HCT116 (cell line): Measurements from ENCODE around the gene SNX25. TPM values are rescaled to one million over a fixed set of nuclear protein-coding genes. Genes with fewer than 3 reads are reported as not detected.

Source experiments
- ATAC-seq: fragments of 200-7000 bp; cut with Tn5 transposase; 2 replicates; pipeline ENCODE4 v1.9.1; 2020; ENCODE audit warnings: mild to moderate bottlenecking, moderate library complexity
- BruUV-seq: library from RNA; stranded (reverse); fragments of 400-500 nt; replicated peaks from 2 replicates; lab custom pipeline; 2021; lab: Mats Ljungman, UMichigan
- CTCF ChIA-PET: fragments of 300-600 bp; sonication (Branson Sonifier 250); formaldehyde crosslinking; loops from one replicate; lab custom pipeline; 2021; ENCODE audit warnings: antibody characterized with exemption; lab: Charles Lee
- POLR2A ChIA-PET: fragments of 300-600, 350-600 bp; sonication (Branson Sonifier 250); formaldehyde crosslinking; loops from one replicate; lab custom pipeline; 2021; ENCODE audit warnings: antibody characterized with exemption; lab: Charles Lee
- RAD21 ChIA-PET, 2 experiments: fragments of 300-600 bp; sonication (Branson Sonifier 250); formaldehyde crosslinking; loops; one replicate each; lab custom pipeline; 2023; ENCODE audit warnings: low total read pairs in 2 of 2; ENCODE audit not compliant: uncharacterized antibody in 2 of 2, unreplicated experiment in 2 of 2, low non-redundant PET in 1 of 2; lab: Charles Lee
- DNase-seq: peaks from one replicate; pipeline ENCODE4 v3.0.0-alpha.2; 2010; ENCODE audit warnings: low read depth, low spot score
- H2AFZ ChIP-seq: fragments of 200-600 bp; shearing (Covaris generic), sonication (generic); 2 replicates; pipeline ENCODE4 v1.6.1; 2017; ENCODE audit warnings: low read depth, mixed run types, mixed read lengths, antibody characterized with exemption, low read length; ENCODE audit not compliant: poor library complexity, severe bottlenecking
- H3K27ac ChIP-seq: 2 replicates; pipeline ENCODE4 v1.5.1; 2012; ENCODE audit warnings: low read depth, low read length
- H3K27me3 ChIP-seq: fragments of 200-600 bp; sonication (generic); 2 replicates; pipeline ENCODE4 v1.6.1; 2016; ENCODE audit warnings: mixed run types, low read length, mixed read lengths; ENCODE audit not compliant: insufficient read depth
- H3K36me3 ChIP-seq, 2 experiments: fragments of 200-500 bp in 1 of 2; fragments of 200-600 bp in 1 of 2; sonication (Bioruptor generic) in 1 of 2; sonication (generic) in 1 of 2; 2 replicates each; pipeline versions ENCODE4 v1.5.1 to v1.6.1; 2014 to 2016; ENCODE audit warnings: low read length in 2 of 2, inconsistent platforms in 1 of 2, mixed read lengths in 1 of 2, mixed run types in 1 of 2; ENCODE audit not compliant: insufficient read depth in 2 of 2, control insufficient read depth in 1 of 2
- H3K4me1 ChIP-seq, 2 experiments: fragments of 200-600 bp in 1 of 2; sonication (generic) in 1 of 2; 2 replicates each; pipeline versions ENCODE4 v1.5.1 to v1.6.1; 2012 to 2017; ENCODE audit warnings: low read length in 2 of 2, inconsistent platforms in 1 of 2, mild to moderate bottlenecking in 1 of 2, mixed read lengths in 1 of 2, mixed run types in 1 of 2, moderate library complexity in 1 of 2; ENCODE audit not compliant: insufficient read depth in 2 of 2, control insufficient read depth in 1 of 2
- H3K4me2 ChIP-seq: fragments of 200-600 bp; sonication (generic); 2 replicates; pipeline ENCODE4 v1.6.1; 2017; ENCODE audit warnings: mixed run types, low read length, mixed read lengths
- H3K4me3 ChIP-seq, 2 experiments: fragments of 200-600 bp in 1 of 2; sonication (generic) in 1 of 2; replicated peaks in 1 of 2; 2 replicates each; pipeline ENCODE4 v1.5.1; 2011 to 2016; ENCODE audit warnings: low read length in 2 of 2, control low read depth in 1 of 2, low read depth in 1 of 2, mild to moderate bottlenecking in 1 of 2, mixed read lengths in 1 of 2, mixed run types in 1 of 2
- H3K79me2 ChIP-seq: fragments of 200-600 bp; sonication (generic); 2 replicates; pipeline ENCODE4 v1.6.1; 2017; ENCODE audit warnings: mild to moderate bottlenecking, mixed run types, low read length, moderate library complexity, mixed read lengths; ENCODE audit not compliant: insufficient read depth
- H3K9ac ChIP-seq: fragments of 200-600 bp; sonication (generic); 2 replicates; pipeline ENCODE4 v1.6.1; 2016; ENCODE audit warnings: low read length, mixed read lengths
- H3K9me2 ChIP-seq: fragments of 200-600 bp; sonication (generic), shearing (Covaris generic); 2 replicates; pipeline ENCODE4 v1.6.1; 2017; ENCODE audit warnings: mixed run types, mild to moderate bottlenecking, moderate library complexity; ENCODE audit not compliant: insufficient read depth
- H3K9me3 ChIP-seq, 2 experiments: fragments of 200-500 bp in 1 of 2; fragments of 200-600 bp in 1 of 2; sonication (Bioruptor generic) in 1 of 2; sonication (generic) in 1 of 2; 2 replicates each; pipeline ENCODE4 v1.6.1; 2014 to 2017; ENCODE audit warnings: low read length in 2 of 2, mixed read lengths in 2 of 2, inconsistent platforms in 1 of 2, low read depth in 1 of 2, mild to moderate bottlenecking in 1 of 2, mixed run types in 1 of 2, moderate library complexity in 1 of 2; ENCODE audit not compliant: control insufficient read depth in 1 of 2, insufficient read depth in 1 of 2
- H4K20me1 ChIP-seq: fragments of 200-600 bp; sonication (generic), shearing (Covaris generic); 2 replicates; pipeline ENCODE4 v1.6.1; 2017; ENCODE audit warnings: mixed run types, mild to moderate bottlenecking, moderate library complexity; ENCODE audit not compliant: insufficient read depth
- CBX3 ChIP-seq: IDR thresholded peaks from 2 replicates; pipeline ENCODE4 v1.6.1; 2012; ENCODE audit warnings: low read depth
- EGR1 ChIP-seq: IDR thresholded peaks from 2 replicates; pipeline ENCODE4 v1.6.1; 2012; ENCODE audit warnings: low read depth
- ELF1 ChIP-seq: IDR thresholded peaks from 2 replicates; pipeline ENCODE4 v1.6.1; 2012; ENCODE audit warnings: low read depth, borderline replicate concordance
- RAD21 ChIP-seq: IDR thresholded peaks from 2 replicates; pipeline ENCODE4 v1.6.1; 2012; ENCODE audit warnings: low read depth, mild to moderate bottlenecking
- SIN3A ChIP-seq: IDR thresholded peaks from 2 replicates; pipeline ENCODE4 v1.6.1; 2012; ENCODE audit warnings: low read depth
- SRF ChIP-seq: IDR thresholded peaks from 2 replicates; pipeline ENCODE4 v1.6.1; 2012; ENCODE audit warnings: low read depth
- TCF7L2 ChIP-seq: IDR thresholded peaks from 2 replicates; pipeline ENCODE4 v1.7.0; 2011; ENCODE audit warnings: borderline replicate concordance, inconsistent platforms; ENCODE audit not compliant: insufficient read depth, insufficient read length; ENCODE audit errors: extremely low read depth
- YY1 ChIP-seq: IDR thresholded peaks from 2 replicates; pipeline ENCODE4 v1.6.1; 2011; ENCODE audit warnings: low read length, low read depth, moderate library complexity, mild to moderate bottlenecking; ENCODE audit not compliant: insufficient replicate concordance; ENCODE audit errors: extremely low read depth
- ZNF274 ChIP-seq: fragments of 200-500 bp; sonication (Bioruptor generic); IDR thresholded peaks from 2 replicates; pipeline ENCODE4 v1.6.1; 2014; ENCODE audit warnings: mild to moderate bottlenecking, low read depth, low read length, inconsistent platforms
- intact Hi-C: fragments of 100-400 bp; cut with micrococcal nuclease; formaldehyde crosslinking; loops from 2 replicates; pipeline ENCODE4 v1.10.0; 2022
- total RNA-seq: library from RNA; stranded (reverse); gene quantifications from one replicate; pipeline ENCODE4 v1.2.1, GENCODE V29; 2021; ENCODE audit not compliant: unreplicated experiment
- TF ChIP-seq, protein P1 (sequence below): IDR thresholded peaks from 2 replicates; pipeline ENCODE4 v1.6.1; 2012; ENCODE audit warnings: low read depth
- TF ChIP-seq, protein P2 (sequence below), 3 experiments: fragments of 200-600 bp in 1 of 3; sonication (generic) in 1 of 3; IDR thresholded peaks in 2 of 3; conservative IDR thresholded peaks in 1 of 3; 2 replicates each; pipeline ENCODE4 v1.5.1; 2012 to 2017; ENCODE audit warnings: low read depth in 2 of 3, low read length in 2 of 3, antibody characterized with exemption in 1 of 3, borderline replicate concordance in 1 of 3, control low read depth in 1 of 3, mild to moderate bottlenecking in 1 of 3, mixed read lengths in 1 of 3, mixed run types in 1 of 3, moderate library complexity in 1 of 3; ENCODE audit not compliant: insufficient read depth in 1 of 3
- TF ChIP-seq, protein P3 (sequence below): IDR thresholded peaks from 2 replicates; pipeline ENCODE4 v1.6.1; 2011; ENCODE audit warnings: mild to moderate bottlenecking, low read length, moderate library complexity; ENCODE audit not compliant: insufficient replicate concordance; ENCODE audit errors: extremely low read depth
- TF ChIP-seq, protein P4 (sequence below): IDR thresholded peaks from 2 replicates; pipeline ENCODE4 v1.6.1; 2012

Gene SNX25
- total RNA-seq, 1 experiment from 2014 or later, result 20.9 TPM

DNA sequence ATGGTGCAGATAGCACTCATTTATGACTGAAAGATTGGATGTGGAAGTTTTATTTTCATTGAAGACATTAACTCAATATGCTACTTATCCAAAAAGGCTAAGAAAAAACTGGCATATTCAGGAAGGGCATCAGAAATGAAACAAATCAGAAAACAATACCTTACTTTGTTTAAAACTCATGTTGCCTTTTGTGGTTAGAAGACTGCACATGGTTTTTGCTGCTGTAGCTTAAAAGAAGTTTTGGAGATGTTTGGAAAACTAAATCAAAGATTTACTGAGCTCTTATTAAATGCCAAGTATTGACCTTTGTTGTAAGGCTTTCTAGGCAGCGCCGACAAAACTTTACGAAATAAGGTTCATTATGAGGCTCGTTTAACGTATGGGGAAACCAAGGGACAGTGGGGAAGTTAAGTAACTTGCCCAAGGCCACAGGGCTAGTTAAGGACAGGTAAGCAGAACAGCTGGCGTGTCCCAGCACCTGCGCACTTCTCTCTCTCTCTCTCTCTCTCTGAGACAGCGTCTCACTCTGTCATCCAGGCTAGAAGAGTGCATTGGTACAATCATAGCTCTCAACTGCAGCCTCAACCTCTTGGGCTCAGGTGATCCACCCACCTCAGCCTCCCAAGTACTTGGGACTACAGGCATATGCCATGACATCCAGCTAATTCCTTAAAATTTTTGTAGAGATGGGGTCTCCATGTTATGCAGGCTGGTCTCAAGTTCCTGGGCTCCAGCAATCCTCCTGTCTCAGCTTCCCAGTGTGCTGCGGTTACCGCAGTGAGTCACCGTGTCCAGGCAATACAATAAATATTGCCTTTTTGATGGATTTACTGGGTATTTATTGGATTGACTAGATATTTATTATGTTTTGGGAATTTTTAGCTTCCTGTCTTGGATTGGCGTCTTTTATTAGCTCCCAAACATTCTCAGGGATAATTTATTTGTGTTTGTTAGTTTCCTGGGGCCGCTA is 170.2 kb downstream of the SNX25 start (continued):
- TF ChIP-seq, protein P1, sequence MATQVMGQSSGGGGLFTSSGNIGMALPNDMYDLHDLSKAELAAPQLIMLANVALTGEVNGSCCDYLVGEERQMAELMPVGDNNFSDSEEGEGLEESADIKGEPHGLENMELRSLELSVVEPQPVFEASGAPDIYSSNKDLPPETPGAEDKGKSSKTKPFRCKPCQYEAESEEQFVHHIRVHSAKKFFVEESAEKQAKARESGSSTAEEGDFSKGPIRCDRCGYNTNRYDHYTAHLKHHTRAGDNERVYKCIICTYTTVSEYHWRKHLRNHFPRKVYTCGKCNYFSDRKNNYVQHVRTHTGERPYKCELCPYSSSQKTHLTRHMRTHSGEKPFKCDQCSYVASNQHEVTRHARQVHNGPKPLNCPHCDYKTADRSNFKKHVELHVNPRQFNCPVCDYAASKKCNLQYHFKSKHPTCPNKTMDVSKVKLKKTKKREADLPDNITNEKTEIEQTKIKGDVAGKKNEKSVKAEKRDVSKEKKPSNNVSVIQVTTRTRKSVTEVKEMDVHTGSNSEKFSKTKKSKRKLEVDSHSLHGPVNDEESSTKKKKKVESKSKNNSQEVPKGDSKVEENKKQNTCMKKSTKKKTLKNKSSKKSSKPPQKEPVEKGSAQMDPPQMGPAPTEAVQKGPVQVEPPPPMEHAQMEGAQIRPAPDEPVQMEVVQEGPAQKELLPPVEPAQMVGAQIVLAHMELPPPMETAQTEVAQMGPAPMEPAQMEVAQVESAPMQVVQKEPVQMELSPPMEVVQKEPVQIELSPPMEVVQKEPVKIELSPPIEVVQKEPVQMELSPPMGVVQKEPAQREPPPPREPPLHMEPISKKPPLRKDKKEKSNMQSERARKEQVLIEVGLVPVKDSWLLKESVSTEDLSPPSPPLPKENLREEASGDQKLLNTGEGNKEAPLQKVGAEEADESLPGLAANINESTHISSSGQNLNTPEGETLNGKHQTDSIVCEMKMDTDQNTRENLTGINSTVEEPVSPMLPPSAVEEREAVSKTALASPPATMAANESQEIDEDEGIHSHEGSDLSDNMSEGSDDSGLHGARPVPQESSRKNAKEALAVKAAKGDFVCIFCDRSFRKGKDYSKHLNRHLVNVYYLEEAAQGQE, result no peak

DNA sequence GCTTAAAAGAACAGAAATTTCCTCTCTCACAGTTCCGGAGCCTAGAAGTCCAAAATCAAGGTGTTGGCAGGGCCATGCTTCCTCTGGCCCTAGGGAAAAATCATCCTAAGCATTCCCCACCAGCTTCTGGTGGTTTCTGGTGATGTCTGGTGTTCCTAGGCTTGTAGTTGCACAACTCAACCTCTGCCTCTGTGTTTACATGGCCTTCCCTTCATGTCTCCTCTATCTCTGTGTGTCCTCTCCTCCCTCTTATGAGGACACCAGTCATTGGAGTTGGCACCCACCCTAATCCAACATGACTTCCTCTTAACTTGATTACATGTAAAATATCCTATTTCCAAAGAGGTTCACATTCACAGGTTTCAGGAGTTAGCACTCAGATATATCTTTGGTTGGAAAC is 170.9 kb downstream of the SNX25 start:
- H3K4me3 ChIP-seq, result no peak overlapping the region
- POLR2A ChIA-PET, result no interaction called here
- no peak overlapping the region for H3K4me2 ChIP-seq
- H3K9me2 ChIP-seq, result no peaks in the 10 kb centered on the region
- H3K36me3 ChIP-seq, result no peaks in the 10 kb centered on the region
- peaks cover 5 to 7% of the 10 kb centered on the region in 2 experiments; a peak in 2 of 4 replicates for H3K4me1 ChIP-seq
- H3K9ac ChIP-seq, result no peak overlapping the region
- H3K27ac ChIP-seq, result no peak overlapping the region
- RAD21 ChIA-PET, result no interaction called here
- no peaks in the 10 kb centered on the region for H3K27me3 ChIP-seq
- H4K20me1 ChIP-seq, result no peaks in the 10 kb centered on the region
- H3K9me3 ChIP-seq, result no peaks in the 10 kb centered on the region
- DNase-seq, result no peak
- intact Hi-C loops, result no loop called here
- BruUV-seq, result no TSS peak
- no peak for TF ChIP-seq SIN3A
- TF ChIP-seq, protein P2, sequence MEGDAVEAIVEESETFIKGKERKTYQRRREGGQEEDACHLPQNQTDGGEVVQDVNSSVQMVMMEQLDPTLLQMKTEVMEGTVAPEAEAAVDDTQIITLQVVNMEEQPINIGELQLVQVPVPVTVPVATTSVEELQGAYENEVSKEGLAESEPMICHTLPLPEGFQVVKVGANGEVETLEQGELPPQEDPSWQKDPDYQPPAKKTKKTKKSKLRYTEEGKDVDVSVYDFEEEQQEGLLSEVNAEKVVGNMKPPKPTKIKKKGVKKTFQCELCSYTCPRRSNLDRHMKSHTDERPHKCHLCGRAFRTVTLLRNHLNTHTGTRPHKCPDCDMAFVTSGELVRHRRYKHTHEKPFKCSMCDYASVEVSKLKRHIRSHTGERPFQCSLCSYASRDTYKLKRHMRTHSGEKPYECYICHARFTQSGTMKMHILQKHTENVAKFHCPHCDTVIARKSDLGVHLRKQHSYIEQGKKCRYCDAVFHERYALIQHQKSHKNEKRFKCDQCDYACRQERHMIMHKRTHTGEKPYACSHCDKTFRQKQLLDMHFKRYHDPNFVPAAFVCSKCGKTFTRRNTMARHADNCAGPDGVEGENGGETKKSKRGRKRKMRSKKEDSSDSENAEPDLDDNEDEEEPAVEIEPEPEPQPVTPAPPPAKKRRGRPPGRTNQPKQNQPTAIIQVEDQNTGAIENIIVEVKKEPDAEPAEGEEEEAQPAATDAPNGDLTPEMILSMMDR (IDR thresholded peaks at IDR 0.05 in 2 of 3, conservative IDR thresholded peaks at IDR 0.05 in 1 of 3; ENCODE audit: borderline replicate concordance in 1 of 3, insufficient read depth in 1 of 3, low read depth in 2 of 3, low read length in 2 of 3), result no peak
- TF ChIP-seq RAD21, result no peak
- TF ChIP-seq TCF7L2, result no peak
- no peak for TF ChIP-seq YY1
- TF ChIP-seq, protein P3, sequence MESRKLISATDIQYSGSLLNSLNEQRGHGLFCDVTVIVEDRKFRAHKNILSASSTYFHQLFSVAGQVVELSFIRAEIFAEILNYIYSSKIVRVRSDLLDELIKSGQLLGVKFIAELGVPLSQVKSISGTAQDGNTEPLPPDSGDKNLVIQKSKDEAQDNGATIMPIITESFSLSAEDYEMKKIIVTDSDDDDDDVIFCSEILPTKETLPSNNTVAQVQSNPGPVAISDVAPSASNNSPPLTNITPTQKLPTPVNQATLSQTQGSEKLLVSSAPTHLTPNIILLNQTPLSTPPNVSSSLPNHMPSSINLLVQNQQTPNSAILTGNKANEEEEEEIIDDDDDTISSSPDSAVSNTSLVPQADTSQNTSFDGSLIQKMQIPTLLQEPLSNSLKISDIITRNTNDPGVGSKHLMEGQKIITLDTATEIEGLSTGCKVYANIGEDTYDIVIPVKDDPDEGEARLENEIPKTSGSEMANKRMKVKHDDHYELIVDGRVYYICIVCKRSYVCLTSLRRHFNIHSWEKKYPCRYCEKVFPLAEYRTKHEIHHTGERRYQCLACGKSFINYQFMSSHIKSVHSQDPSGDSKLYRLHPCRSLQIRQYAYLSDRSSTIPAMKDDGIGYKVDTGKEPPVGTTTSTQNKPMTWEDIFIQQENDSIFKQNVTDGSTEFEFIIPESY, result no peak
- TF ChIP-seq SRF, result no peak
- TF ChIP-seq, protein P4, sequence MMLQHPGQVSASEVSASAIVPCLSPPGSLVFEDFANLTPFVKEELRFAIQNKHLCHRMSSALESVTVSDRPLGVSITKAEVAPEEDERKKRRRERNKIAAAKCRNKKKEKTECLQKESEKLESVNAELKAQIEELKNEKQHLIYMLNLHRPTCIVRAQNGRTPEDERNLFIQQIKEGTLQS, result no peak
- TF ChIP-seq EGR1, result no peak
- no peak for TF ChIP-seq CBX3
- TF ChIP-seq ELF1, result no peak
- TF ChIP-seq ZNF274, result no peak
- H2AFZ ChIP-seq, result no peak overlapping the region
- no peaks in the 10 kb centered on the region for H3K79me2 ChIP-seq
- CTCF ChIA-PET, result no interaction called here
- ATAC-seq, result no peak; the same call in 1 of the 2 replicates
